Stimulated activated CD4-positive, alpha-beta T cell treated with anti-CD3 and anti-CD28 coated beads, Interleukin-4, amount 100 ng/mL, for 1 hour (primary cell): ENCODE data around the gene HBS1L.
A peak's percentile ranks its signal among the peaks of the same experiment; 100 is the strongest.

ENCODE experiments used
- DNase-seq: peaks from one replicate; pipeline ENCODE4 v3.0.0-alpha.2; 2020

Gene HBS1L

DNA sequence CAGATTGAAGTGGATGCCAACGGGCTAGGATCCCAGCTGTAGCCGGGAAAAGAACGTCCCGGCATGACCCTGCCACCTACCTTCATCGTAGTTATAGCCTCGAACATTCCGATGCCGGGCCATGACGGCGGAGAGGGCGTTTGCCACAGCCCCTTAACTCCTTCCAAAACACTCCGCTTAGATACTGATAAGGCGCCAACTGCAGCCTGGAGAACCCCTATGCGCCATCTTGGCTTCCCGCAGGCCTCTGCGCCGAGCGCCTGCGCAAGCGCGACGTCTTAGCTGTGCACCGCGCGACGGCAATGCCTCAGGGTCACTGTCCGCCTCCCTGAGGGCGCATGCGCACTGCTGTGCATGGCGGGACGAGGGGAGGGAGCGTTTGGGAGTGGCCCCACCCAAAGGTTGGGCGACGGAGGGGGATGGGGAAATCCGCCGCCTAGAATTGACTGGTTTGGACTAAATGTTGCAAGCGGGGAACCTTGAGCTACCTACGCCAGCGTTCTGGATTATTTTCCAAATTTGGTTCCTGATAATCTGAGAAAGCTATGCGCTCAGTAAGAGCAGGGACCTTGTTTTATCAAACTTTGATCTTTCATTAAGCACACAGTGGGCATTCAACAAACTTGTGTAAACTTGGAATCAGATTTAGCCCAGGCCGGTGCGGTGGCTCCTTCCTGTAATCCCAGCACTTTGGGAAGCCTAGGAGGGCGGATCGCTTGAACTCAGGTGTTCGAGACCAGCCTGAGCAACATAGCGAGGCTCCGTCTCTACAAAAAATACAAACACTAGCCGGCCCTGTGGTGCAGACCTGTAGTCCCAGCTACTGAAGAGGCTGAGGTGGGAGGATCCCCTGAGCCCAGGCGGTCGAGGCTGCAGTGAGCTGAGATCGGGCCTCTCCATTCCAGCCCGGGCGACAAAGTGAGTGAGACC, at the start of gene HBS1L:
HBS1L (minus strand) TSS at position 254 of the 930 bp plus-strand sequence; CDS start at position 123, 131 bp downstream.
- DNase-seq = peak; percentile 96

DNA sequence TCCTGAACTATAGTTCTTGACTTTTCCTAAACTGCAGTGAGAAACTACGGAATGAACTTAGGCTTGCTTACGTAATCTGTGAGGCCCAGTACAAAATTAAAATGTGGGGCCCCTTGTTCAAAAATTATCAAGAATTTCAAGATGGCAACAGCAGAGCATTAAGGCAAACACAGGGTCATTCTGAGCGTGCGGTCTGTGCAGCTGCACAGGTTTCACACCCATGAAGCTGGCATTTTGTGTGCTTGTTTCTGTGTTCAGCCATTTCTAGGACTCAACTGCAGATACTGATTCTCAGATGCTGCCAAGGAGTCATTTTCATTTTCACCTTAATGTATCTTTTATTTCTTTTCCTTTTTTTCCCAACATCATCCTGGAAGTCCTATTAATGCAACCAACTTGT, 49.6 kb upstream of the HBS1L start:
- no peak for DNase-seq

DNA sequence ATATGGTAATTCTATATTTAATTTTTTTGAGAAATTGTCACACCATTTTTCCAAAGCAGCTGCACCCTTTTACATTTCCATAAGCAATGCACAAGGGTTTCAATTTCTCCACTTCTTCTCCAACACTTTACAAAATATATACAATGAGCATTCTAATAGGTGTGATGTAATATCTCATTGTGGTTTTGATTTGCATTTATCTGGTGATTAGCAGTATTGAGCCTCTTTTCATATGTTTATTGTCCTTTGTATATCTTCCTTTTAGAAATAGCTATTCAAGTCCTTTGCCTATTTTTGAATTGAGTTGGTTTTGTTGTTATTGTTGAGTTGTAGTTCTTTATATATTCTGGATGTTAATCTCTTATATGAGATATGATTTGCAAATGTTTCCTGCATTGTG, 47.6 kb upstream of the HBS1L start:
- DNase-seq = no peak

DNA sequence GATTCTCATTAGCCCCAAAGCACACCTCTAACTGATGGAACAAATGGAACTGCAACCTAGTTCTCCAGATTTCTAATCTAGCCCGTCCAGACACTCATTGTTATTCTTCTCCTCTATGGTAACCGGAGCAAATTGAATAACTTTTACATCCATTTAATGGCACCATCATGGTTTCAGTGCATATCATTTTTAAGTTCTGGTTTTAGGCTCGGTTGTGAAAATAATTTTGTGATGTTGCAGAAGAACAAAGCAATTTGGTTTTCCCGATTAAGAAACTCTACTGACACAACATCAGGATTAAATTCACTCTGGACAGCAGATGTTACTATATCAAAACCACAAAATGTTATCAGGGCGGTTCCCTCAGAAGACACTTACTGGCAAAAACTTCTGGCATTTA, 42.5 kb upstream of the HBS1L start:
- DNase-seq = no peak

DNA sequence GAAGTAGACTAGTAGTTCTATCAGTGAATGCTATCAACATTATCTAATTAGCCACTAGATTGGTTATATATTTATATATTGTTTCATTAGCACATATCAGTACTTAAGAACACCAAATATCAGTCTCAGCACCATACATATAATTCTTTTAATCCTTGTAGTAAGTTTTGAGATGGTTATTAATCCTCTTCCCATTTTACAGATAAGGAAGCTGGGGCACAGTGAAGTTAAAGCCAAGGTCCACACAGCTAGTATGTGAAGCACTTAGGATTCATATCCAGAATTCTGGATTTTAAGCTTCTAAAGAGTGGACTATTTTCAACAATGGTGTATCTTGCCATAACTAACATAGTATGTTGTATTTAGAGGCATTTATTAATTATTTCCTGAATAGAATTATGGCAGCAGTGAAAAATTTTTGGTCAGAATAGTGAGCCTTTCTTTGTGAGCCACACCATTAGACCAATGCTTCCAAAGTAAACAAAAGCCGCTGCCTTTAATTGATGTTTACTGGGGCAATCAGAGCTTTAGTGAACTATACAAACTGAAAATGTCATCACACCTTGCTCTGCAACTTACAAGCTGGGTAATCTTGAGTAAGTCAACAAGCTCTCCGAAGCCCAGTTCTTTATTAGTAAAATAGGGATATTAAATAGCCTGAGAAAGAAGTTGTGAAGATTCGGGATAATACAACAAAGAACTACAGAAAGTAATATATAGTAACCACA, 41.9 kb upstream of the HBS1L start:
- DNase-seq = no peak

DNA sequence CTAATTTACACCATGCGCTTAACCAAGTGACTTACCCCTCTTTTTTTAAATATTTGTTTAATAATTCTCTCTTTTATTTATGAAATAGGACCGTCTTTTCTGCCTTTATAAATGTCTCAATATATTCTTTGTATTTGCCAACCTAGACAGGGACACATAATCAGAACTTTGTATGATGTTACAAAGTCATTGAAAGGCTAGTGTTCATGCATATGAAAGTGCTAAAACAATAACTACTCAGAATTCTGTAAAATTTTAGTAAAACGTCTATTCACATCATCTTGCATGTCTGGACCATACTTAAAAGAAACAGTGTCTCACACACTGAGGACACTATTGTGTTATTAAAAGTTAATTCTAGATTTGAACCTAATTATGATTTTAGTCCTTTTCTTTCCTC, 41.1 kb upstream of the HBS1L start:
- no peak for DNase-seq

DNA sequence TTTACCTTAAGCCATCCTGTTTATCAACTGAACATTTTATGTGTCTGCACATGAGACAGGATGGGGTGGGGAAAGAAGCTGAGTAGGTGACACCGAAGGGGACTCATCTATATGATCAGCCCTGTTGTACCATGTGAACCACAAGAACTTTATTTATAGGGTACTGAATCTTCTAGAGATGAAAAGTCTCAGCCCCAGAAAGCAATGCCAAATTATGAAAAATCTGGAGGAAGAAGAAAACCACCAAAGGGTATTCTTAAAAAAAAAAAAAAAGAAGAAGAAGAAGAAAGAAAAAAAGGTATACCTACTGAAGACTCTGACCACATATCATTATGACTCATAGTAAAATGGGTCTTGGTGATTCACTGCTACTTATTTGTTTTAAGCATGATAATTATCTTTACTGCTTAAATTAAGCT, 39.8 kb upstream of the HBS1L start:
- DNase-seq = no peak

DNA sequence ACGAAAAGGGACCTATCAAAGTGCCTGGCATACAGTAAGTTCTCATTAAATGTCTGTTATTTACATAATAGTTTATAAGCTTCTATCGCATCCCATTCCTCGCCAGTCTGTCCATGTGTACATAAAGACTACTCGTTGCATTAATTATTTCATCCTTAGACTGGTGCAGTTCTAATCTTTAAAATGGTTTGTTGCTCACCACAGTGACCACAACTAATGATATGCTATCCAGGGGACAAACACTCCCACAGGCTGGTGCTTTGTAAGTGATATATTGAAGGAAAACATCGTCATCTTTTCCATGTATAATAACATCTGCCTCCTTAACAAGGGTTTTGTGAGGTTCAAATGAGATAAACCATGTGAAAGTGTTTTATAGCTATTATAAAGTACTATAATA, 39.0 kb upstream of the HBS1L start:
- no peak for DNase-seq

DNA sequence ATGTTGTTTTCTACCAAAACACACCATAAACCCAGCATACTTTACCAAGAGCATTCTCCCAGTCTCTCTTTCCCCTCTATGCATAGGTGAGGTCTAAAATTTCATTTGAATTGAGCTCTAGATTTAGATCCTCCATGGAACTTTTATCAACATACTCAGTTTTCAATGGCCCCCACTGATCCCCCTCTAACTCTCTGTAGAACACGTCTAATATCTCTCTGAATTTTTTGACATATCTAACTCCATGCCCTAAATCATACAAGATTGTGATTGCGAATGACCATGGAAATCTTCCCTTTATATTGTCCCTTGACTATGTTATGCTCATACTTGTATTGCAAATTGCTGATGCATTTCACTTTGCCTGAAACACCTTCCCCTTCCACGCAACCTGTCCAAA, 38.1 kb upstream of the HBS1L start:
- DNase-seq = no peak

DNA sequence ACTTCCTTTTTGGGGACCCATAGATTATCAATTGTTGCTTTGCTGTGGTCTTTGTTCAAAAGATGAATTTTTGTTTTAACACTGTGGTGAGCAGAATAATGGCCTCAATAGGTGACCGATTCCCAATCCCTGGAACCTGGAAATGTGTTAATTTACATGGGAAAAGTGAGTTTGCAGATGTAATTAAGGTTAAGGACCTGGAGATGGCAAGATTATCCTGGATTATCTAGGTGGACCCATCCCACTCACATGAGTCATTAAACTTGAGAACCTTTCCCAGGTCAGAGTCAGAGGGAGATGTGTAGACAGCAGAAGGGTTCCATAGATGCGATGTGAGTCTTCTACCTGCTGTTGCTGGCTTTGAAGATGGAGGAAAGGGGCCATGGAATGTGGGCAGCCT, 36.2 kb upstream of the HBS1L start:
- no peak for DNase-seq

DNA sequence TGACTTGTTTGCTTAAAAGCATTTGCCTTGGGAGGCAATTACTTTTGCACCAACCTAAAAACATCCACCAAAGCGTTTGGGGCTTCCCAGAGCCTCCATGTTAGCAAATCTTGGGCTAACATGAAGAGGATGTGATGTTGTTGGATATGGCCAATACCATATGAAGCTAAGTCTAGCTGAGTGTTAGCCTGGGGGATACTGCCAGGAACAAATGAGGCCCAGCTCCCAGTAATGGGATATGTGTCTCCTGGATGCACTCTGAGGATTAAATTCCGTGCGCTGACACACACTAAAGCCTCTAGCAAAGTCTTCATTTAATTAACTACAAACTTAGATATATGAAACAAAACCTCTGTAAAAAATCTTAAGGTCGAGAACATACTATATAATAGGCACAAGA, 35.3 kb upstream of the HBS1L start:
- DNase-seq = no peak

DNA sequence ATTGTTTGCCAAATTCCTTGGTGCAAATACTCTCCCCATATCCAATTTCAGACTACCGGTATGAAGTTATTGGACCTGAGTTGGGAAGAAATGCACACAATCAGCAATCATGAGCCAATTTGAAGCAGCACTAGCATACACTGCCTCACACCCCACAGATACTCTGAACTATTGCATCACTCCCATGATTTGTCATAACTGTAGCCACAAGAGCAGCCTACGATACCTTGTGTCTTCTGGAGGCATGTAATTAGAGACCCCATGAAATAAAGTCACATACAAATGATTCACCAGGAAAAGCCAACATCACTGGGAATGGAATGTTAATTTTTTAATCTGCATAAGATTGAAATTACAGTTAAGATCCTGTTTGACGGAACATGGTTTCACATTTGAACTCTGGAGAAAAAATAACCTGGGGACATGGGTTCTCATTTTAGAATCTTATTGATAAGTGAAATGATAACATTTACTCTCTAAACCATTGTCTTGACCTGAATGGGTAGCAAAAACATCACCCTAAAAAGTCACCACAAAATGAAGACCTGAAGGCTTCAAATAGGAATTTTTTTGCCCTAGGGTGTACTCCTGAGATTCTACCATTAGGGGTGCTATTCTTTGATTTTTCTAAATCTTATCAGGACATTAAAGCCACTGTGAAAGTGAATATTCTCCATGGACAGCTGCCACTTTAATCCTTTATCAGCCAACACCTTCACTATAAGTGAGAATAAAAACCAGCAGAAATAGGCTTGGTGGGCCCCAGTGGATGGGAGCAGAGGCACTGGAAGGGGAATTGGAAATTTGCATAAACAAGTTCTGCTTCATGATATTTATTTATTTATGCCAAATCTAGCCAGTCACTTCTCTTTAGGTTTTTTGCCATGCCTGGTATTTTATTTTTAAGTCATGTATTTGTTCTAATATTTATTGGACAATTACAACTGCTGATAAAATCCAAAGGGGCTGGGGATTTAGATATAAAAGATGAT, 34.5 kb upstream of the HBS1L start:
- no peak for DNase-seq

DNA sequence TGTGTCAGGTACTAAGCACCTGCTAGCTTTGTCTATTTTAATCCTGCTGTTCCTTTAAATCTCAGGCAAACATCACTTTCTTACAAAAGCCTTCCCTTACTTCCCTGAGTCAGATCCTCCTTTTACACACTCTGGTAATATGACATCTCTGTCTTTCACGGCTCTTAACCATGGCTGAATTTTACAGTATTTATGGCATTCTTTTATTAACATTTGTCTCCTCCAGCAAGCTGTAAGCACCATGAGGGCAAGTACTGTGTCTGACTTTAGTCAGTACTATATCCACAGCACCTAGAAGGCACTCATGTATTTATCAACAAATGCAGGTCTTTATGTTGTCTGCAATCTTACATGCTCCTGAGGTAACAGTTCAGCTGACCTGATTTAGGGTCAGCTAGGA, 33.7 kb upstream of the HBS1L start:
- DNase-seq = no peak

DNA sequence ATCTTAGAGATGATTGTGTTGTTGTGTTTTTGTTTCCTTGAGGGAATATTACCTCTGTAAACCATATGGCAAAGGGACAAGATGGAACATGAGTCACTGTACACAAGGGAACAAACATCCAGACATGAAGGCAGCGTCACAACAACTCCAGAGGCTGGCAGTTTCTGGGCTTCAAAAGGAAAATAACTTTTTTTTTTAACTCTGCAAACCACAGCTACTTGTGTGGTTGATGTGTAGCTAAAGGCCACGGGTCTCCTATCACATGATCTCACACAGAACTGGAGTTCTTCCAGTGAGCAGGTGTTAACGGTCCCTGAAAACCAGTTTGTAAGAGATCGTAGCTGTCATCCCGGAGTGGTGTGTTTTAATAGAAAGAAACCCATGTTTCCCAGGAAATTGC, 33.2 kb upstream of the HBS1L start:
- no peak for DNase-seq

DNA sequence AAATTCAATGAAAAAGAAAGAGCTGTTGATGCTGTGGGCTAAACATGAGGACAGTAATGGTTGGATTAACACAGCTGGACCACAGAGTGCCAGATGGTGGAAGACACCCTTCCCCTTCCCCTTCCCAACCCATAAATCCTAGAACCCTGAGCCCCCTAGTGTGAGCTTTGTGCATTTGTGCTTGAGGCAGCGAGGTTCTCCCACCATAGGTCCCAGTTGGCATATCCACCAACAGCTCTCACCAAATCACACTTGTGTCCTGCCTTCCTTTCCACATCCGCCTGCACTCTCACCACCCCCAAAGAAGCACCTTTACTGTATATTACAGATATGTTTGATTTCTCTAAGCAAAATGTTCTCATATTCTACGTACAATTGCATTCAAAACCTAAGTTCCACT, 32.8 kb upstream of the HBS1L start:
- DNase-seq = no peak

DNA sequence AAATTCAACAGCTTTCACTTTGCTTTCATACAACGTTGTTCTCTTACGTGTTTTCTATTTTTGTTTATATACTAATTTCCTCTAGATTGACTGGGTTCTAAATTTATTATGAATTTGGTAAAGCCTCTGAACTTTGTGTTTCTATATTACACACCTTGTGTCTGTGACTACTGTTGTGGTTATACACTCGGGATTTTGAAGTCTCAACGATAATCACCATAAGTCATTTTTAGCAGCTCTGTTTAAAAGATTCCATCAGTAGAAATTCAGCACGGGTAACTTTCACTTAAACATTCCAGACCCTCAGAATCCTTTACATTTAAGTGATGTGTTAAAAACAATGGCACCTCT, 31.8 kb upstream of the HBS1L start:
- DNase-seq = no peak

DNA sequence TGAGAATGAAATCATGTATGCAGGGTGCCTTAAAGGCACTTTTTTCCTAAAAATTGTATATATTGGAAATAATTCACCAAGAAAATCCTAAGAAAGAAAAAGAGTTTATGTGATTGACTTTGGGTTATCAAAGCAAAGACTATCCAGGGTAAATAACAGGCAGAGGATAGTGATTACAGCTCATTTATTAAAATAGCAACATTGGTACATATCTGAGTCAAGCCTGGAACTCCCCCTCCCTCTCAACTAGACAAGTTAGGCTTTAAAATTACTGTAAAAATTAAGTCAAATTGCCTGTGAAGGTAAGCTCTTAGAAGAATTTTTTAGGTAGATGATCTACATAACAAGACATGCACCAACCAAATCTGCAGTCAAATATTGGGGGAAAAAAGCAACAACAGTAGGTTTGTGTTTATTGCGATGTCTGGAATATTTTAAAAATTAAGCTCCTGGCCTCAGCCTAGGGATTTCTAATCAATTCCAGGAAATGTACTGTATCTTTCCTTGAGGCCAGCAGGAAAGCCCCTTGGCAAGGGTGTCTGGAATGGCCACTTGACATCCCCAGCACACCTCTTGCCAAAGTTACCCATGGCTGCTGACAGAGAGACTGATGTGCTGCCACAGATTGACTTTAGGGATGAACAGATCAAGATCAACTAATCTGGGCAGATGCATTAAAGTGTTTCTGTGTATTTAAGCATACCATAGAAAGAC, 31.2 kb upstream of the HBS1L start:
- DNase-seq = no peak

DNA sequence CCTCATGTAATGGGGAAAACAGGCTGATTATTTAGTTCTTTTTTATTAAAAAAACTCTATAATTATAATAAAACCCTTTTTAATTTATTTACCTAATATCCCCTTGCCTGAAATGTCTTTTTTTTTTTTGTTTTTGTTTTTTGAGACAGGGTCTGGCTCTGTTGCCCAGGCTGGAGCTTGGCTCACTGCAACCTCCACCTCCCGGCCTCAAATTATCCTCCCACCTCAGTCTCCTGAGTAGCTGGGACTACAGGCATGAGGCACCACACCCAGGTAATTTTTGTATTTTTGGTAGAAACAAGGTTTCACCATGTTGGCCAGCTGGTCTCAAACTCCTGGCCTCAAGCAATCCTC, 30.3 kb upstream of the HBS1L start:
- DNase-seq = no peak

DNA sequence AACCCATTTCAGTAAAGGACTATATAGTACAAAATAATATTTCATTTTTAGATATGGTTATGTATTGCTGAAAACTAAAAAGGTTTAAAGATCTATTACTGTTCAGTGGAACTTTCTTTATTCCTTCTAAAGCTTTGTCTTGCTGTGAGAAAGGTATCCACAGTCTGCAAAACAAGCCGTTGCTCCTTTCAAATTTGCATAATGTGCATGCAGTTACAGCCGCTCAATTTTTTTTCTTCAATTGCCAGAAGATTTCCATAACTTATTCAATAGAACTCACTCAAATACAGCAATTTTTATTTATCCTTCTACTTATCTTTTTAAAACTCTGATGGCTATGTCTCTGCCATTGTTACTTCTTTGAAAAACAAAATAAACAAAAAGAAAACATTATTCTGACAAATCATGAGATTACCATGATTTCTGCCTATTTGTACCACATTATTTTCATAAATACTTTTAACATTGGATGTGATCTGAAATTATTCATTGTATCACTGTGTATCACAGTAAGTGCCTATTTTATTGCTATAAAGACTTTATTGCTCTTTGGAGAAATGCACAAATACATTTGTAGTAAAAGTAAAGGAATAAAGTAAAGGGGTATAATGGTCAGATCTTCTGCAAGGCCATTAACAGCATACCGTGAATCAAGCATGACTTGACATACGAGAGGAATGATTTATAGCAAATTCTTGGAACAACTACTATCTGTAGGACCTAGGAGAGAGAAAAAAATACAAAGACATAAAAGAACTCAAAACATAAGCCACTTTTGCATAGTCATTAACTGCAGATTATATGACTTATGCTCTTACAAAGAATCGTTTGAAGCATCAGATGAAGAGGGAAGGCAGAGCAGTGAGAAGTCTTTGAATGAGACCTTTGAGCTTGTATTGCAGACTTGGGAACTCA, 29.6 kb upstream of the HBS1L start:
- DNase-seq = no peak

DNA sequence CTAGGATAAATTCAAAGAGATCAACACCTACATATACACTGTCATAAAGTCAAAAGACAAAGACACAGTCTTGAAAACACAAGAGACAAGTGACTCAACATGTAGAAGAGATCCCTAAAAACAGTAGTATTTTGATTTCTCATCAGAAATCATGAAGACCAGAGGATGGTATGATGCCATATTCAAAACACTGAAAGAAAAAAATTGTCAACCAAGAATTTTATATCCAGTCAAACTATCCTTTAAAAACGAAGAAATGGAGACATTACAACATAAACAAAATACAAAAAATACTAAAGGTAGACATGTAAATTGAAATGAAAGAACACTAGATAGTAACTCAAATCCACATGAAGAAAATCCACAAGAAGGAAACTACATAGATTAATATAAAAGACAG, 27.3 kb upstream of the HBS1L start:
- no peak for DNase-seq

DNA sequence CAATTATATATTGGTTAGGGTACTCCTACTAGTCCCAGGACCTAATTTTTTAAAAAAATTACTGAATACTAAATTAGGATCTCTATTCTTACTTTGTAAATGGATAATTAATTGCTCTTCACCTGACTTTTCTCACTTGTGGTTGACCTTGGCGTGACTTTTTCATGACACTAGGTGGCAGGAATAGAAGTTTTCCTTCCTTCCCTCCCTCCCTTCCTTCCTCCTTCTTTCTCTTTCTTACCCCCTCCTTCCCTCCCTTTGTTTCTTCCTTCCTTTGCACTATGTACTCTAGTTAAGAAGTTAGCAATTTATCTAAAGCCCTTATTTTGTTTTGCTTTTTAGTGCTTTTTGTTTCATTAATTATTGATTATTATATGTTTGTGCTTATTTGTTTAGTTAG, 20.4 kb upstream of the HBS1L start:
- DNase-seq = no peak
